ENCODE results near the gene CTSZ.

DNA sequence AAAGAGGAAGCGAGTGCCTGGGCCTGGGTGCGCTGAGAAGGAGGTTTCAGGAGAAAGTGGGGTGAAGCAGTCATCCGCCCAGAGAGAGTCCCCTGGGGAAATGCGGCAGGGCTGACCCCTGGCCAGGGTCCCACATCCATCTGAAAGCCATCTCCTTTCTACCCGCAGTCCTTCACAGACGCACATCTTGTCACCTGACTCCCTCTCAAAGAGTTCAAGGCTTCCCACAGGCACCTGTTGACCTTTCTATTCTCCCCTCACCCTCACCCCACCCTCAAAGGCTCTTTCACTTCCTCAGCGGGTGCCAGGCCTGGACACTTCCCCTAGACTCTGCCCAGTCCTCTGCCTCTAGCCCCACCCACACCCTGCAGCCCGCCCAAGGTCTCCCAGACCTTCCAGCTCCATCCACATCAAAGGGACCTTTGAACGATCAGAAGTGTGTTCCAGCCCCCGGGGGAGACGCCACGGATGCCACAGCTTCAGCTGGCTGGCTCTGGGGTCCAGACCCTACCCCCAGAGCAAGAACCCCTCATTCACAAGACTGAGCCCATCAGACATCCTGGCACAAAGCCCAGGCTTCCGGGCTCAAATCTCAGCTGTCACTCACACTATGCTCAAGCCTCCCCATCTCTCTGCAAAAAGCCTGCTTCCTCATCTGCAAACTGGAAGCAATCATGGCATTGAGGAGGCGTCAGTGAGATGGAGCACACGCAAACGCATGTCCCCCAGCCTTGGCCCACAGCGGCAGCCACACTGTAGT is 2.1 kb downstream of the CTSZ start:
- TF ChIP-seq, protein P1, sequence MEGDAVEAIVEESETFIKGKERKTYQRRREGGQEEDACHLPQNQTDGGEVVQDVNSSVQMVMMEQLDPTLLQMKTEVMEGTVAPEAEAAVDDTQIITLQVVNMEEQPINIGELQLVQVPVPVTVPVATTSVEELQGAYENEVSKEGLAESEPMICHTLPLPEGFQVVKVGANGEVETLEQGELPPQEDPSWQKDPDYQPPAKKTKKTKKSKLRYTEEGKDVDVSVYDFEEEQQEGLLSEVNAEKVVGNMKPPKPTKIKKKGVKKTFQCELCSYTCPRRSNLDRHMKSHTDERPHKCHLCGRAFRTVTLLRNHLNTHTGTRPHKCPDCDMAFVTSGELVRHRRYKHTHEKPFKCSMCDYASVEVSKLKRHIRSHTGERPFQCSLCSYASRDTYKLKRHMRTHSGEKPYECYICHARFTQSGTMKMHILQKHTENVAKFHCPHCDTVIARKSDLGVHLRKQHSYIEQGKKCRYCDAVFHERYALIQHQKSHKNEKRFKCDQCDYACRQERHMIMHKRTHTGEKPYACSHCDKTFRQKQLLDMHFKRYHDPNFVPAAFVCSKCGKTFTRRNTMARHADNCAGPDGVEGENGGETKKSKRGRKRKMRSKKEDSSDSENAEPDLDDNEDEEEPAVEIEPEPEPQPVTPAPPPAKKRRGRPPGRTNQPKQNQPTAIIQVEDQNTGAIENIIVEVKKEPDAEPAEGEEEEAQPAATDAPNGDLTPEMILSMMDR (IDR thresholded peaks at IDR 0.05) = no peak
- TF ChIP-seq EZH2 (IDR thresholded peaks at IDR 0.05; ENCODE audit: borderline replicate concordance, insufficient read depth, low read depth, low read length, poor library complexity, severe bottlenecking) = no peak
